ENCODE data around the gene NUP214. TPM values are rescaled to one million over a fixed set of nuclear protein-coding genes. Genes with fewer than 3 reads are reported as not detected.

NUP214 gene
- total and polyA plus RNA-seq, 2 of the 4 experiments (the other 2 are of a cell fraction): 7.9 to 13.4 TPM

- Histone ChIP-seq H3K9me1 (ENCODE audit: insufficient read depth, low read length) (no peaks in the 10 kb centered on the region), H3K9me3 (ENCODE audit: control insufficient read depth, insufficient read depth, low read length) (no peaks in the 10 kb centered on the region), H3K4ac (ENCODE audit: low read depth, low read length) (no peak overlapping the region), H4K8ac (ENCODE audit: low read depth in 2 of 2, low read length in 2 of 2) (no peak overlapping the region), H2AFZ (replicated peaks; ENCODE audit: low read length, poor library complexity) (no peak overlapping the region), H3K9ac (ENCODE audit: low read depth, low read length) (no peak overlapping the region), H2BK120ac (ENCODE audit: low read depth, low read length) (no peak overlapping the region), H4K5ac (ENCODE audit: low read depth, low read length) (no peak overlapping the region), H3K4me3 (ENCODE audit: insufficient read depth, low read depth, low read length) (no peak overlapping the region), H3K79me1 (ENCODE audit: low read depth in 1 of 2, low read length in 2 of 2) (no peaks in the 10 kb centered on the region), H3K14ac (replicated peaks; ENCODE audit: low read depth, low read length) (no peak overlapping the region), H3K23ac (ENCODE audit: low read depth, low read length) (no peak overlapping the region), H3K4me1 (ENCODE audit: control insufficient read depth, insufficient read depth, low read length) (no peaks in the 10 kb centered on the region), H3K36me3 (ENCODE audit: control insufficient read depth, insufficient read depth, low read length) (no peaks in the 10 kb centered on the region), H3K56ac (ENCODE audit: extremely low read depth, insufficient read depth, low read length) (no peak overlapping the region), H3K18ac (ENCODE audit: low read depth, low read length) (no peak overlapping the region), H2BK20ac (ENCODE audit: low read depth, low read length) (no peak overlapping the region), H2BK15ac (ENCODE audit: low read depth, low read length) (no peak overlapping the region), H3K27ac (ENCODE audit: insufficient read depth, low read length) (no peak overlapping the region), H2BK5ac (ENCODE audit: low read depth, low read length, poor library complexity, severe bottlenecking) (no peak overlapping the region), H3K27me3 (ENCODE audit: control insufficient read depth, insufficient read depth, low read length) (peaks cover 17% of the 10 kb centered on the region), H2AK5ac (ENCODE audit: low read depth, low read length) (no peak overlapping the region), H4K91ac (ENCODE audit: insufficient read depth, low read depth, low read length) (no peak overlapping the region), H3K4me2 (ENCODE audit: low read depth, low read length) (no peak overlapping the region), H2AK9ac (replicated peaks; ENCODE audit: low read depth, low read length, poor library complexity) (no peak overlapping the region), H4K20me1 (ENCODE audit: insufficient read depth, low read length) (no peaks in the 10 kb centered on the region; the same call in 1 of the 2 replicates)
- in situ Hi-C loops (cut with MboI; ENCODE audit: low sequenced_read_pairs): no loop called here
- CTCF ChIA-PET: no interaction called here
- intact Hi-C loops (cut with micrococcal nuclease): no loop called here
- POLR2A ChIA-PET (ENCODE audit: unreplicated experiment): no interaction called here
- DNase-seq (no peak), ATAC-seq (ENCODE audit: low read depth) (no peak)
- no CpG with 5 or more reads among the region's 8 CpGs for WGBS, 2 experiments (ENCODE audit: extremely low coverage in 2 of 2, insufficient read length in 1 of 2)
- TF ChIP-seq CEBPB (IDR thresholded peaks at IDR 0.05; ENCODE audit: low read depth, low read length) (no peak), CHD1 (IDR thresholded peaks at IDR 0.05; ENCODE audit: low read depth, low read length) (no peak), RAD21 (IDR thresholded peaks at IDR 0.05; ENCODE audit: low read length) (no peak), ELK1 (IDR thresholded peaks at IDR 0.05; ENCODE audit: borderline replicate concordance, low read depth, low read length) (no peak), RFX5 (IDR thresholded peaks at IDR 0.05; ENCODE audit: low read depth, low read length) (no peak), SMC3 (IDR thresholded peaks at IDR 0.05; ENCODE audit: low read depth, low read length) (no peak), FOS (IDR thresholded peaks at IDR 0.05; ENCODE audit: low read depth, low read length) (no peak)
- BruUV-seq (replicated peaks): no TSS peak
- dilution Hi-C loops (cut with HindIII; ENCODE audit: low sequenced_read_pairs, unreplicated experiment): no loop called here
Measured at GRCh38 chr9:131113655-131114054, 11.7 kb upstream of the NUP214 start.
